ENCODE data around the gene HERC2. TPM values are rescaled to one million over a fixed set of nuclear protein-coding genes. Genes with fewer than 3 reads are reported as not detected.
"Not testable (repeated sequence)": the region's sequence is repeated elsewhere in the genome, so short reads cannot be mapped to it uniquely, and the experiment has no call there.

The HERC2 gene, protein sequence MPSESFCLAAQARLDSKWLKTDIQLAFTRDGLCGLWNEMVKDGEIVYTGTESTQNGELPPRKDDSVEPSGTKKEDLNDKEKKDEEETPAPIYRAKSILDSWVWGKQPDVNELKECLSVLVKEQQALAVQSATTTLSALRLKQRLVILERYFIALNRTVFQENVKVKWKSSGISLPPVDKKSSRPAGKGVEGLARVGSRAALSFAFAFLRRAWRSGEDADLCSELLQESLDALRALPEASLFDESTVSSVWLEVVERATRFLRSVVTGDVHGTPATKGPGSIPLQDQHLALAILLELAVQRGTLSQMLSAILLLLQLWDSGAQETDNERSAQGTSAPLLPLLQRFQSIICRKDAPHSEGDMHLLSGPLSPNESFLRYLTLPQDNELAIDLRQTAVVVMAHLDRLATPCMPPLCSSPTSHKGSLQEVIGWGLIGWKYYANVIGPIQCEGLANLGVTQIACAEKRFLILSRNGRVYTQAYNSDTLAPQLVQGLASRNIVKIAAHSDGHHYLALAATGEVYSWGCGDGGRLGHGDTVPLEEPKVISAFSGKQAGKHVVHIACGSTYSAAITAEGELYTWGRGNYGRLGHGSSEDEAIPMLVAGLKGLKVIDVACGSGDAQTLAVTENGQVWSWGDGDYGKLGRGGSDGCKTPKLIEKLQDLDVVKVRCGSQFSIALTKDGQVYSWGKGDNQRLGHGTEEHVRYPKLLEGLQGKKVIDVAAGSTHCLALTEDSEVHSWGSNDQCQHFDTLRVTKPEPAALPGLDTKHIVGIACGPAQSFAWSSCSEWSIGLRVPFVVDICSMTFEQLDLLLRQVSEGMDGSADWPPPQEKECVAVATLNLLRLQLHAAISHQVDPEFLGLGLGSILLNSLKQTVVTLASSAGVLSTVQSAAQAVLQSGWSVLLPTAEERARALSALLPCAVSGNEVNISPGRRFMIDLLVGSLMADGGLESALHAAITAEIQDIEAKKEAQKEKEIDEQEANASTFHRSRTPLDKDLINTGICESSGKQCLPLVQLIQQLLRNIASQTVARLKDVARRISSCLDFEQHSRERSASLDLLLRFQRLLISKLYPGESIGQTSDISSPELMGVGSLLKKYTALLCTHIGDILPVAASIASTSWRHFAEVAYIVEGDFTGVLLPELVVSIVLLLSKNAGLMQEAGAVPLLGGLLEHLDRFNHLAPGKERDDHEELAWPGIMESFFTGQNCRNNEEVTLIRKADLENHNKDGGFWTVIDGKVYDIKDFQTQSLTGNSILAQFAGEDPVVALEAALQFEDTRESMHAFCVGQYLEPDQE (N-terminal part only)
- polyA plus RNA-seq (ENCODE audit: insufficient read length in 3 of 3) = 10 to 100 TPM; 42.2 to 47.2 (median 46.8) TPM

DNA sequence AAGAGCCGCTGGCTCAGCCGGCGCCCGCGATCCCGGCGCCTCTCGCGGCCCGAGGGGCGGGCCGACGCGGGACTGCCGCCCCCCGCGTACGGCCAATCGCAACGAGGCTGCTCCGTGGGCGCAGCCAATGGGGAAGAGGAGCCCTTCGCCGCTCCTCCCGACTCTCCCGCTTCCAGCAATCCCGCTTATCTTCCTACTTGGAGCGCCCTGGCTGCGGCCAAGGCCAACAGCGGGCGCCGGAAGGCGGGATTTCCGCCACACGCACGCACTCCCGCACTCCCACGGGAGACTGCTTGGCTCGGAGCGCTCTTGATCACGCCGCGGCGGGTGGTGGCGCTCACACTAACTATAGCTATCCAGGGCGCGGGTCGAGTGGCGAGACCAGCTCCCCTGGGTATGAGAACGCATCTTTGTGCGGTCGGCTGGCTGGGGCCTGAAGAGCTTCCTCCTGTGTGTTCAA, at the start of gene HERC2:
TSS of gene HERC2 (minus strand) at position 51 of the 460 bp plus-strand sequence. CDS start 746 bp downstream, outside the sequence.
- DNase-seq (ENCODE audit: low read depth in 3 of 3, low spot score in 2 of 3) = not testable (repeated sequence)

DNA sequence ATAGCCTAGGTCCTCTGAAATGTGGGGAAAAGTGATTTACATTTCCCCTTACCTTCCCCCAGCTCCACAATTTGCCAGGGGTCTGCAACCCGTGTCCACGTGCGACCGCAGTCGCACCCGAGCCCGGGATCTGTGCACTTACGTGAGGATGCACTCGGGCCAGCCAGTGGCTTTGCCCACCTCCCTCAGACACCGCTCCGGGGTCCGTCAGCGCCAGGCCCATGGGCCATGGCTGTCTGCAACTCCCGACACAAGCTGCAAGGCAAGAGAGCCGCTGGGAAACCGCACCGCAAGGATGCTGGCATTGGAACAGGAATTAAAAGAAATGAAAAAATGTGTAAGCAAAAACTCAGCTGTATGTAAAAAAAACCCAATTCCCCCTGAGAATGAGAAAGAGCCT, 43.5 kb upstream of the HERC2 start:
- DNase-seq (ENCODE audit: low read depth in 3 of 3, low spot score in 2 of 3) = not testable (repeated sequence)

DNA sequence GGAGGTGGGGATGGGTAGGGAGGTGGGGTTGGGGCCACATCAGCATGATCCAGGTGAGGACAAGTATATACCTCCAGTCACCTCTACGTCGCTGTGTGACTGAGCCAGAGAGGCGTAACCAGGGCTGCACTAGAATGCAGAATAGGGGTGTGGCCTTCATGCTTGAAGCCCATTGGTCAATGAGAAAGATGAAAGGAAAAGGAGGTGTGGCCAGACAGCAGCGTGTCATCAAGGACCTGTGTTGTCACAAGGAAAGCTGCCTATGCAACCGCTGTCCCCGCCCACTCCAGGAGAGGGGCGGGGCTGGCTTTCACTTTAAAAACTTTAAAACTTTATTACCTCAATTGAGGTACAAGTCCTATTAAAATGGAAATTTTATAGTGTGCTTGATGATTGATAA, 36.0 kb upstream of the HERC2 start, which contains the start of gene GOLGA6L24:
TSS of gene GOLGA6L24 (minus strand) at position 101 of the 400 bp plus-strand sequence. CDS start at position 40, 61 bp downstream.
- not testable (repeated sequence) for DNase-seq (ENCODE audit: low read depth in 3 of 3, low spot score in 2 of 3)

DNA sequence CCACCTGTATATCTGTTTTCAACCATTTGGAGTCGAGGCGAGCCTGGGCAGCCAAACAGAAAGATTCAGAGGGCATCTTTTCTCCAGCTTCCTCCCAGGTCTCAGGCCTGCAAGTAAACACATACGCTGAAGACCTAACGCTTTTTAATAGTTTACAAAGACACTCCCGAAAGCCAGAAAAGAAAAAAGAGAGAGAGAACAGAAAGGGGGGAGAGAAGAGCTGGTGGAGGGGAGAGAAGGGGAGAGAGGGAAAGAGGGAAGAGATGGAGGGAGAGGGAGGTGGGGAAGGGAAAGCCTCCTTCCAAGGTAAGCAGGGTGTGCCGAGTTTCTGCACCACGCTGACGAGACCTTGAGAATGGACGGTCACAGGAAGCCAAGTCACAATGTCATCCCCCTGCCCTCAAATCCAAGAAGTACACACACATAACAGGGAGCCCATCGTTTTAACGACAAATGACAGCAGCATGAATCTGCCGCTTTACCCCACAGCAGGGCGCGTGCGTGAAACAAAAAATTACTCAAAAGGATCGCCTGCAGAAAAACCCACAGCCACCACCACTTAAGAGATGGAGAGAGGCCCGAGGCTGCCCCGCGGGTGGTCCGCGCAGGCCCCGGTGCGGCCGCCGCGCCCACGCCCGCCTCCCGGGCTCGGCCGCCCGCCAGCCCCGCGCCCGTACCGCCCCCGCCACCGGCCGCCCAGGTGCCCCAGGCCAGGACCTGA, 461 bp downstream of the HERC2 start:
- not testable (repeated sequence) for DNase-seq (ENCODE audit: low read depth in 3 of 3, low spot score in 2 of 3)

DNA sequence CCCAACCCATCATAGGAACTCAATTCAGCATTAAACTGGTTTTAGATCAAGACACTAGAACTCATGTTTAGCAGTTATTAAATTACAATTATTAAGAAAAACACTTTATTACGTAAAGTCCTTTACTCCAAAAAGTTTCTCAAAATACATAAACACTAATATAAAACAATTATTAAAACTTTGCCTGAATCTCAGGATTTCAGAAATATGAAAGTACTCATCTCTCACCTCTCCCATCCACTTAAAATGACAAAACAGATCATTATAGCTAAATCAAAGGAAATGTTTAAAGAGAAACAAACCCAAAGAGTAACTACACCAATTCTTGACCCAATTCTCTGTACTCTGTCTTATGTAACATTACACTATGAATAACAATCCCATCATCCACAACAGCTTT, 2.3 kb downstream of the HERC2 start:
- not testable (repeated sequence) for DNase-seq (ENCODE audit: low read depth in 3 of 3, low spot score in 2 of 3)

DNA sequence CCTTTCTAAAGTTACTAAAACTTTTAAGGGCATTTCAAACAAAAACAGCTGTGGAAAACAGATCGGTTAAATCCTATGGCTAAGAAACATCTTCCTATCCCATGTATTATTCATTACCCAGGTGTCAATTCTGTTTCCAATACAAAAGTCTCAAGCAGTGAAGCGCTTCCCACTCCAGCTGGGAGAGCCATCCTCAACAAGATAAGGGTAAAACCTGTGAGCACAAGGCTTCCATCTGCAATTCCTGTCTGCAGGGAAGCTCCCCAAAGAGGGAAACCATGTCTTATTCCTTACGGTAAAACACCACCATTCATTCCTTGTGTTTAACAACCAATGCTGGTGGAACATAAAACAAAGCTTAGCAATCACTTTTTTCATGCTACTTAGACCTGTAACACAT, 3.2 kb downstream of the HERC2 start:
- DNase-seq (ENCODE audit: low read depth in 3 of 3, low spot score in 2 of 3) = not testable (repeated sequence)

DNA sequence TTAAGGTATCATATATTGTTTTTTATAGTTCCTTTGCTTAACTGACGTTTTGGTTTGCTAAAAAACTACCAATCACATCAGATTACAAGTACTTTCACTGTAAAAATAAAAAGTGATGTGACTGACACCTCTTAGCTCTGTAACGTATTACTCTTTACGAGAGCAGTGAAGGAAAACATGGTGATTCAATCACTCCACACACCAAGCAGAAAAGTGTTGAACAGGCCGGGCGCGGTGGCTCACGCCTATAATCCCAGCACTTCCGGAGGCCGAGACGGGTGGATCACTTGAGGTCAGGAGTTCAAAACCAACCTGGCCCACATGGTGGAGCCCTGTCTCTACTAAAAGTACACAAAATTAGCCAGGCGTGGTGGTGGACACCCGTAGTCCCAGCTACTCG, 3.9 kb downstream of the HERC2 start:
- not testable (repeated sequence) for DNase-seq (ENCODE audit: low read depth in 3 of 3, low spot score in 2 of 3)

DNA sequence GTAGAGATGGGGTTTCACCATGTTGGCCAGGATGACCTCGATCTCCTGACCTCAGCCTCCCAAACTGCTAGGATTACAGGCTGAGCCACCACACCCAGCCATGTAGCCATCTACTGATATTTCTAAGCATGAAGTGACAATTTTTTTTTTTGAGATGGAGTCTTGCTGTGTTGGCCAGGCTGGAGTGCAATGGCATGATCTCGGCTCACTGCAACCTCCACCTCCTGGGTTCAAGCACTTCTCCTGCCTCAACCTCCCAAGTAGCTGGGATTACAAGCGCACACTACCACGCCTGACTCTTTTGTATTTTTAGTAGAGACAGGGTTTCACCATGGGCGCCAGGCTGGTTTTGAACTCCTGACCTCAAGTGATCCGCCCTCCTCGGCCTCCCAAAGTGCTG, 5.0 kb downstream of the HERC2 start:
- not testable (repeated sequence) for DNase-seq (ENCODE audit: low read depth in 3 of 3, low spot score in 2 of 3)

DNA sequence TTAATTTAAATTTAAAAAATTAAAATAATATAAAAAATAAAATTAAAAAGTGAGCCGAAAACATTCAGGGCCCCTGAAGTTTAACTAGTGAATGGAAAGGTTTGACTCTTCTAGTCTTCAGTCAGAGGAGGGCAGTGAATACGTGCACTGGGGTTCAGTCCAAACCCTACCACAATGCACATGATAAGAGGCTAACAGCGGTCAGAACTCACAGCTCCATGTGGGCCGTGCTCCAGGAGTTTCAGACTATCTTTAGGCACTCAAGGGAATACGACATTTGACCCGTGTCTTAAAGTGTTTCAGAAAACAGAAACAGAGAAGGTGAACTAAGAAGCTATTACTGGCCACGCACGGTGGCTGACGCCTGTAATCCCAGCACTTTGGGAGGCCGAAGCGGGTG, 11.5 kb downstream of the HERC2 start:
- not testable (repeated sequence) for DNase-seq (ENCODE audit: low read depth in 3 of 3, low spot score in 2 of 3)

DNA sequence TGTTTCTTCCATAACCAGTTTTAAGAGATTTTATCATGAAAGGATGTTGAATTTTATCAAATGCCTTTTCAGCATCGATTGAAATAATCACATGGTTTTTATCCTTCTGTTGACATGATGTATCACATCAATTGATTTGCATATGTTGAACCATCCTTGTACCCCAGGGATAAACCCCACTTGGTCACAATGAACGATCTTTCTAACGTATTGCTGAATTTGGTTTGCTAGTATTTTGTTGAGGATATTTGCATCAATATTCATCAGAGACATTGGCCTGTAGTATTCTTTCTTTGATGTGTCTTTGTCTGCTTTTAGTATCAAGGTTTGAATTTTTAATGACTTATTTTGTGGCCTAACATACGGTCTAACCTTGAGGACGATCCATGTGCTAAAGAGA, 13.3 kb downstream of the HERC2 start:
- not testable (repeated sequence) for DNase-seq (ENCODE audit: low read depth in 3 of 3, low spot score in 2 of 3)

DNA sequence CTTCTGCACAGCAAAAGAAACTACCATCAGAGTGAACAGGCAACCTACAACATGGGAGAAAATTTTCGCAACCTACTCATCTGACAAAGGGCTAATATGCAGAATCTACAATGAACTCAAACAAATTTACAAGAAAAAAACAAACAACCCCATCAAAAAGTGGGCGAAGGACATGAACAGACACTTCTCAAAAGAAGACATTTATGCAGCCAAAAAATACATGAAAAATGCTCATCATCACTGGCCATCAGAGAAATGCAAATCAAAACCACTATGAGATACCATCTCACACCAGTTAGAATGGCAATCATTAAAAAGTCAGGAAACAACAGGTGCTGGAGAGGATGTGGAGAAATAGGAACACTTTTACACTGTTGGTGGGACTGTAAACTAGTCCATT, 16.3 kb downstream of the HERC2 start:
- DNase-seq (ENCODE audit: low read depth in 3 of 3, low spot score in 2 of 3) = not testable (repeated sequence)

DNA sequence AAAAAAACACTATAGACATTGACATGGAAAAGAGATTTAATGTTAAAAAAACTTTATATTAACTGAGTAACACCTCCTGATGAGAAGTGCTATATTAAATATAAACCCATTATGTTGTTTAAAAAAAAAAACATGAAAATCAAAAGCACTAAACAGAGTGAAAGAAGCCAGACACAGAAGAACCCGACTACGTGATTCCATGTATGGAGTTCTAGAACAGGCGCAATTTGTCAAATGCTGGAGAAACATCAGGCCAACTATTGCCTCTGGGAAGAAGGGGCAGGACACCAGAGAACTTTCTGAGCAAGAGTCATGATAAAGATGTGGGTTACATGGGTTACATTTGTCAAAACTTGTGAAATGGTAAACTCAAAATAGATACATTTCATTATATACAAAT, 24.5 kb downstream of the HERC2 start:
- not testable (repeated sequence) for DNase-seq (ENCODE audit: low read depth in 3 of 3, low spot score in 2 of 3)

DNA sequence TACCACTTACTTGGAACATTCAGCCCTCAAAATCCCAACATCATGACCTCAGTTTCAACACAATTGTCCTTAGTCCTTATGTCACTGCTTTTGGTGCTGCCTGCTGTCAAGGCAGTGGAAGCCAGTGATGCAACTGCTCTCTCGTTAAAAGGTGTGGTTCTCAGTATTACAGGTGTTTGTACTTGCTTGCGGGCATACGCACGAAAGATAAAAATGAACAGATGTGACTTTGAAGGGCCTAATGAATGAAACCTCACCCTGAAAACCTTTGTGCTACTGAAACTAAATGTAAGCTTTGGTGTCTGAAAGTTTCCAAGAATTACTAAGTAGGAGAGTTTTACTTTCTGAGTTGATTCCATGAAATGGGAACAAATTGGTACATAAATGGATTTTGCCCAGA, 25.2 kb downstream of the HERC2 start:
- not testable (repeated sequence) for DNase-seq (ENCODE audit: low read depth in 3 of 3, low spot score in 2 of 3)

DNA sequence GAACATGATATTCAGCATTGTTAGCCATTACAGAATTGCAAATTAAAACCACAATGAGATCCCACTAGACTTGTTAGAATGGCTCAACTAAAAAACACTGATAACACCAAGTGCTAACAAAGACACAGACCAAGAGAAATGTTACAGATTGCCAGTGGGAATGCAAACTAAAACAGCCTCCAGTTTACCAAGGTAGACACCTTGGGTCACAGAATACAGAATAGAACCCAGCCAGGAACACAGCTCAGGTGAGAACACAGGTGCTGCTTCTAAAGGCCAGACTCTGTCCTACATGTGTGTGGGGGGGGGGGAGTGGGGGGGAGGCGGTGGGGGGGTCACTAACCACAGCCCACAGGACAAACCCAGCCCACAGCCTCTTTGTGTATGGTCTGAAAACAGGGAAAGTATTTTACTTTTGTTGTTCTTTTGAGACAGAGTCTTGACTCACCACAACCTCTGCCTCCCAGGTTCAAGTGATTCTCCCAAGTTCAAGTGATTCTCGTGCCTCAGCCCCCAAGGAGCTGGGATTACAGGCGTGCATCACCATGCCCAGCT, 26.9 kb downstream of the HERC2 start:
- DNase-seq (ENCODE audit: low read depth in 3 of 3, low spot score in 2 of 3) = not testable (repeated sequence)

DNA sequence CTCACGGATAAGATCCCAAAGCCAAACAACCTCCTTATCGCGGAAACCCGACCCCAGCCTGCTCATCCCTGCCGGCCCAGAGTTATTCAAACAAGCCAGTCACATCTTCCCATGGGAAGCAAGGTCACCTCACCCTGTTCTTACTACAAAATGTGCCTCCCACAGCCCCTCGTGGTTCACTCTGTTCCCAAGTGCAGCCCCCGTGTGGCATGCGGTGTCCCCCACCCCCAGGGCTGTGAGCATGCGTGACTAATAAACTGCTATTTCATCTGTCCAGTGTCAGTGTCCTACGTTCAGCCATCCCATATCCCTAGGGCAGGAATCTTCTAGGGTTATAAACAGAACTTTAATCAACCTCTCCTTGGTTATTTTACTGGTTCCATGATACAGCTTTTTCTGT, 27.4 kb downstream of the HERC2 start:
- DNase-seq (ENCODE audit: low read depth in 3 of 3, low spot score in 2 of 3) = not testable (repeated sequence)

DNA sequence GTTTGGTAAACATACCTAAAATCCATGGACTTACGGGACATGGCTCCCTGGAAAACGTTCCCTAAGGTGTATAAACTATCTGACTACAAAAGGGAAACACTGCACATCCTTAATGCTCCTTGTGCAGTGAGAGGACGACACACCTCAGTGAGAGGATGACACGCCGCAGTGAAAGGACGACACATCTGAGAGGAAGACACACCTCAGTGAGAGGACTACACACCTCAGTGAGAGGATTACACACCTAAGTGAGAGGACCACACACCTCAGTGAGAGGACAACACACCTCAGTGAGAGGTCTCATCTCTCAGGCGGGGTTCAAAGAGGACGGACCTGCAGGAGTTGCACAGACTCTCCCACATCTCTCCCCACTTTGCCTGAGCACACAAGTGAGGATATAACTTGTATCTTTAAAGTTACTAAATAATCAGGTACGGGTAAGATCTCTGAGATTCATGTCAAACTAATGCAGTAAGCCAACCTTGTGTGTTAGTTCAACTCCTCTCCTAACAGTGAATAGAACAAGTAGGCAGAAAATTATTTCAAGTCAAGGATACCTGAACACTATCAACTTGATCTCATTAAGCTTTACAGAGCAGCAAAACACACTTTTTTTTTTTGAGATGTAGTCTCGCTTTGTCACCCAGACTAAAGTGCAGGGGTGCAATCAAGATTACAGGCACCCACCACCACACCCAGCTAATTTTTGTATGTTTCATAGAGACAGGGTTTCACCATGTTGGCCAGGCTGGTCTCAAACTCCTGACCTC, 32.1 kb downstream of the HERC2 start:
- no peak for DNase-seq (ENCODE audit: low read depth in 3 of 3, low spot score in 2 of 3)

DNA sequence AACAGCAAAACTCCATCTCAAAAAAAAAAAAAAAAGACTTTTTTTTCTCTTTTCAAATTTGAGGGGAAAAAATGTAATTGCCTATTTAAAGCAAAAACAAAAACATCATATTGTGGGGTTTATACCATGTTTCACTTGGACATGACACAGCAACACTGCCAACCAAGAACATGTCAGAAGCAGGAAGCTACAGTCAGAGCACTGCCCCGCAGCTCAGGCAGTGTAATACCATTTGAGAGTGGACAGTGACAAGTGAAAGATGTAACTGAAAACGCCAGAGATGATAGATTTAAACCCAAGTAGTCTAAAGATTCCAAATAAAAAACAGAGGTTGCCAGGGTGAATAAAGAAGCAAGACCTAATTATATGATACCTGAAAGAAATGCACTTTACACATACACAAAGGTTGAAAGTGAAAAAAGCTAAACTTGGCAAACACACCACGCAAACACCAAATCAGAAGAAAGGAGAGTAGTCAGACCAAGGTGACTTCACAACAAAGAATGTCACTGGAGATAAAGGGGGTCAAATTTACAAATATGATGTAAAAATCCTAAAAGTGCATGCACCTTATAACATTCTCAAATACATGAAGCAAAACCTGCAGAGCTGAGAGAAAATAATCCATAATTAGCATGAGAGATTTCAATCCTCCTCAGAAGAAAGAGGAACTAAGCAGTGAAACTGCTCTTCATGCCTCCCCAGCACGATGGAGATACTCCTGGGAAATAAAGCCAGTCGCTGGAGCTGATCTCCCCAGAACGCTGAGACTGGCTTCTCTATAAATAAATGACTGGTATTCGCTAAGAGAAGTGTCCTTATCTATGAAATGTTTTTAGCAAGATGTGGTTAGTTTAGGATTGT, 32.9 kb downstream of the HERC2 start:
- not testable (repeated sequence) for DNase-seq (ENCODE audit: low read depth in 3 of 3, low spot score in 2 of 3)

DNA sequence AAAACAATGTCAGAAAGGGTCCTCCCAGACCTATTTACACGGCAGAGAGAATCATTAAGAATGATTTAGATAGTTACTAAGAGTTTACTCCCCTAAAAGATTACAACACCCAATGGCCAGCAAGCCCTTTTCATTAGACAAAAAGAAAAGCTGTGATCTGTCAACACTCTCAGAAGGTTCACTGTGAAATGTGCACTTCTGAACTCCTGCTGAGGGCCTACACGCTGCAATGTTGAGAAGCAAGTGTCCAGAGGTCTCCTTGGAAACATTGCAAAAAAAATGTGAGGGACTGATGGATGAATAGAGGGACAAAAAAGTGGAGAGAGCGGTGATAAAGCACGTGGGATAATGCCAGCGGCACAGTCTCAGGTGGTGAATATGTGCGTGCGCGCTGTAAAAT, 35.3 kb downstream of the HERC2 start:
- not testable (repeated sequence) for DNase-seq (ENCODE audit: low read depth in 3 of 3, low spot score in 2 of 3)
